Peyer's patch (tissue), 4 donors: ENCODE results near the gene WTIP.

Experiments
- POLR2A ChIP-seq, 2 donors: fragments of 450-650 bp; IDR thresholded peaks; one replicate each; pipeline ENCODE4 v1.5.1; 2017; ENCODE audit warnings: antibody characterized with exemption in 2 of 2, mild to moderate bottlenecking in 2 of 2, moderate library complexity in 2 of 2
- TF ChIP-seq, protein P1 (sequence below), 6 experiments: fragments of 450-650 bp in 4 of 6; fragments of 200-600 bp in 2 of 6; sonication (generic) in 1 of 6; IDR thresholded peaks; one replicate each; pipeline ENCODE4 v1.5.1; 2017 to 2019; ENCODE audit warnings: antibody characterized with exemption in 6 of 6, mild to moderate bottlenecking in 3 of 6, moderate library complexity in 1 of 6

DNA sequence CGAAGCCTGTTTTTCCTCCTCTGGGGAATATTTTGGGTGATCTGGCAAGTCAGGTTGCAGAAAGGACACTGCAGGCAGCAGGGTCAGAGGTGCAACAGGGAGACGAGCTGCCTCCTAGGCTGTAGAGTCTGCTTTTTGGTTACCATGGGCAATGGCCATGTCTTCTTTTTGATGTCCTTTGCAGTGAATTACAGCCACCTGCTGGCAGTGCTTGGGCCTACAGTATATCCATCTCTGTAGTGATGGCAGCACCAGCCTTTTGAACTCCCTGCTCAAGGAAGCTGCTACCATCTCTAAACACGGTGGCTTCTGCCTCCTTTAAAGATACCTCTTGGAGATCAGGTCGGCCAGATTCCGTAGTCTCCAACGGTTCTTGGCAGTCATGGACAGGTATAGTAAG, 73.9 kb downstream of the WTIP start:
- TF ChIP-seq, protein P1, sequence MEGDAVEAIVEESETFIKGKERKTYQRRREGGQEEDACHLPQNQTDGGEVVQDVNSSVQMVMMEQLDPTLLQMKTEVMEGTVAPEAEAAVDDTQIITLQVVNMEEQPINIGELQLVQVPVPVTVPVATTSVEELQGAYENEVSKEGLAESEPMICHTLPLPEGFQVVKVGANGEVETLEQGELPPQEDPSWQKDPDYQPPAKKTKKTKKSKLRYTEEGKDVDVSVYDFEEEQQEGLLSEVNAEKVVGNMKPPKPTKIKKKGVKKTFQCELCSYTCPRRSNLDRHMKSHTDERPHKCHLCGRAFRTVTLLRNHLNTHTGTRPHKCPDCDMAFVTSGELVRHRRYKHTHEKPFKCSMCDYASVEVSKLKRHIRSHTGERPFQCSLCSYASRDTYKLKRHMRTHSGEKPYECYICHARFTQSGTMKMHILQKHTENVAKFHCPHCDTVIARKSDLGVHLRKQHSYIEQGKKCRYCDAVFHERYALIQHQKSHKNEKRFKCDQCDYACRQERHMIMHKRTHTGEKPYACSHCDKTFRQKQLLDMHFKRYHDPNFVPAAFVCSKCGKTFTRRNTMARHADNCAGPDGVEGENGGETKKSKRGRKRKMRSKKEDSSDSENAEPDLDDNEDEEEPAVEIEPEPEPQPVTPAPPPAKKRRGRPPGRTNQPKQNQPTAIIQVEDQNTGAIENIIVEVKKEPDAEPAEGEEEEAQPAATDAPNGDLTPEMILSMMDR (IDR thresholded peaks at IDR 0.05), result no peak
- TF ChIP-seq POLR2A (IDR thresholded peaks at IDR 0.05), result no peak
